ENCODE measurements around the gene ROGDI.

- no peak for TF ChIP-seq CTCF (conservative IDR thresholded peaks at IDR 0.05; ENCODE audit: low read length)
- TF ChIP-seq EZH2phosphoT487 (IDR thresholded peaks at IDR 0.05; ENCODE audit: borderline replicate concordance, low read depth, low read length): no peak
These were observed 53.6 kb downstream of the ROGDI start for GRCh38 chr16:4748682-4749411.

Measured in OCI-LY7 (cell line).